Heart left ventricle (tissue), 16 donors: ENCODE results near the gene DNAJA2. TPM values are rescaled to one million over a fixed set of nuclear protein-coding genes. Genes with fewer than 3 reads are reported as not detected.
A peak's percentile ranks its signal among the peaks of the same experiment; 100 is the strongest.

Experiments used
- ATAC-seq, 4 donors: fragments of 200-7000 bp; cut with Tn5 transposase; one replicate each; pipeline ENCODE4 v1.9.1; 2020 to 2022; ENCODE audit warnings: moderate library complexity in 4 of 4, mild to moderate bottlenecking in 3 of 4, moderate number of reproducible peaks in 1 of 4
- DNase-seq, 5 donors: peaks; one replicate each; pipeline ENCODE4 v3.0.0-alpha.2; 2020
- H3K27ac ChIP-seq, 12 donors: fragments of 200-600 bp; sonication (generic) in 4 of 12; one replicate each; pipeline versions ENCODE4 v1.5.0 to v1.8.0; 2016 to 2022; ENCODE audit warnings: mild to moderate bottlenecking in 2 of 12
- H3K27me3 ChIP-seq, 9 donors: fragments of 200-600 bp; sonication (generic) in 2 of 9; one replicate each; pipeline versions ENCODE4 v1.5.1 to v1.8.0; 2016 to 2022; ENCODE audit warnings: mild to moderate bottlenecking in 3 of 9
- H3K36me3 ChIP-seq, 9 donors: fragments of 200-600 bp; sonication (generic) in 2 of 9; one replicate each; pipeline versions ENCODE4 v1.5.0 to v1.8.0; 2018 to 2022; ENCODE audit warnings: mild to moderate bottlenecking in 2 of 9
- H3K4me1 ChIP-seq, 12 donors: fragments of 200-600 bp; sonication (generic) in 4 of 12; one replicate each; pipeline versions ENCODE4 v1.5.0 to v1.8.0; 2016 to 2022; ENCODE audit warnings: mild to moderate bottlenecking in 3 of 12
- H3K4me3 ChIP-seq, 12 donors: fragments of 200-600 bp; sonication (generic) in 4 of 12; one replicate each; pipeline versions ENCODE4 v1.5.0 to v1.8.0; 2017 to 2022; ENCODE audit warnings: mild to moderate bottlenecking in 9 of 12, moderate library complexity in 4 of 12
- H3K9me3 ChIP-seq, 12 donors: fragments of 200-600 bp; sonication (generic) in 4 of 12; one replicate each; pipeline versions ENCODE4 v1.5.0 to v1.8.0; 2016 to 2022; ENCODE audit warnings: mild to moderate bottlenecking in 1 of 12
- CTCF ChIP-seq, 12 donors: fragments of 200-600 bp; sonication (generic) in 4 of 12; IDR thresholded peaks; one replicate each; pipeline versions ENCODE4 v1.5.0 to v1.8.0; 2018 to 2022; ENCODE audit warnings: antibody characterized with exemption in 12 of 12, mild to moderate bottlenecking in 5 of 12
- POLR2A ChIP-seq, 2 donors: fragments of 450-650 bp; IDR thresholded peaks; one replicate each; pipeline ENCODE4 v1.6.1; 2017; ENCODE audit warnings: antibody characterized with exemption in 2 of 2, mild to moderate bottlenecking in 2 of 2, moderate library complexity in 2 of 2
- WGBS, 4 donors: extraction: QIAGEN DNeasy Blood & Tissue Kit in 2 of 4; methylation state at CpG; one replicate each; pipeline versions ENCODE4 v1.1.5 to v1.1.7; 2013 to 2018; 5-methylcytosine and 5-hydroxymethylcytosine counted together
- intact Hi-C, 10 donors: fragments of 100-400 bp; cut with DNase I; formaldehyde crosslinking; loops; one replicate each; pipeline versions ENCODE4 v1.11.1 to v1.14.2; 2022
- polyA plus RNA-seq, 2 donors: library from polyadenylated mRNA; stranded (reverse); fragments of 200-250 nt; gene quantifications; one replicate each; pipeline ENCODE4 v1.2.3, GENCODE V29; 2013
- total RNA-seq, 9 donors: library from RNA; depleted of rRNA in 2 of 9; stranded (reverse); fragments of >200 nt in 2 of 9; fragmentation: NEBNext Ultra II Directional in 3 of 9; extraction: Animal tissue kit (Norgen Biotek cat#: 25700) in 3 of 9; gene quantifications; one replicate each; pipeline versions ENCODE4 v1.1.0 to v1.2.4, GENCODE V29; 2016 to 2023
- donor health status: ischemic (EF 13 %, LVEDD 7.1; RV severe dilation, severe dysfunction).
- donor health status: healthy with polysubstance abuse.
- donor health status: DM: no; HTN: yes; CAD: no.
- donor health status: DM: no; HTN: no; CAD: no.
- donor health status: ischemic (EF 25% LVEDD 6.9; RV normal size, moderate dysfunction).
- donor health status: ischemic (EF 25% LVEDD 5.7; RV mildly dilated, moderate dysfunction).
- donor health status: healthy.
- donor health status: DM: yes; HTN: yes; CAD: no.
- donor health status: ischemic (EF 35%, LVEDD 5.7; RV mildly dilated, moderate dysfunction).
- donor health status: nonischemic (EF 11% LVEDD 7.7; RV severe dilation, severe dysfunction).
- donor health status: DM: yes; HTN: yes; CAD: no.
- donor health status: PGD.
- donor health status: ischemic (EF 29% LVEDD 5.4; RV normal size, mild dysfunction).
- donor health status: nonischemic (EF 23%, LVEDD 6.1; RV moderate dilation, normal function).

Gene DNAJA2
- total and polyA plus RNA-seq, 11 donors = 46.5 to 92.6 (median 73.0) TPM

GRCh38 chr16:46962629-46963028 lies 10.8 kb downstream of the DNAJA2 start:
- intact Hi-C loops = loop anchor here in 1 of 10 donors (10.0 kb wide), 1 partner anchor 288 kb away; no protein-coding TSS in a partner anchor
- Histone ChIP-seq H3K27me3 (no peaks in the 10 kb centered on the region), H3K27ac (peak overlapping the region in 2 of 12 donors; percentile 6 to 15), H3K4me1 (peaks cover 0 to 22% (median 11%) of the 10 kb centered on the region in 12 donors), H3K4me3 (no peak overlapping the region), H3K9me3 (no peaks in the 10 kb centered on the region), H3K36me3 (peaks cover 2 to 100% (median 100%) of the 10 kb centered on the region in 9 donors)
- 75 to 85% (median 79%) methylated on average over 3 of the region's 3 CpGs for WGBS, 4 donors
- DNase-seq (no peak), ATAC-seq (no peak)
- TF ChIP-seq CTCF (IDR thresholded peaks at IDR 0.05) (no peak), POLR2A (IDR thresholded peaks at IDR 0.05) (no peak)

DNA sequence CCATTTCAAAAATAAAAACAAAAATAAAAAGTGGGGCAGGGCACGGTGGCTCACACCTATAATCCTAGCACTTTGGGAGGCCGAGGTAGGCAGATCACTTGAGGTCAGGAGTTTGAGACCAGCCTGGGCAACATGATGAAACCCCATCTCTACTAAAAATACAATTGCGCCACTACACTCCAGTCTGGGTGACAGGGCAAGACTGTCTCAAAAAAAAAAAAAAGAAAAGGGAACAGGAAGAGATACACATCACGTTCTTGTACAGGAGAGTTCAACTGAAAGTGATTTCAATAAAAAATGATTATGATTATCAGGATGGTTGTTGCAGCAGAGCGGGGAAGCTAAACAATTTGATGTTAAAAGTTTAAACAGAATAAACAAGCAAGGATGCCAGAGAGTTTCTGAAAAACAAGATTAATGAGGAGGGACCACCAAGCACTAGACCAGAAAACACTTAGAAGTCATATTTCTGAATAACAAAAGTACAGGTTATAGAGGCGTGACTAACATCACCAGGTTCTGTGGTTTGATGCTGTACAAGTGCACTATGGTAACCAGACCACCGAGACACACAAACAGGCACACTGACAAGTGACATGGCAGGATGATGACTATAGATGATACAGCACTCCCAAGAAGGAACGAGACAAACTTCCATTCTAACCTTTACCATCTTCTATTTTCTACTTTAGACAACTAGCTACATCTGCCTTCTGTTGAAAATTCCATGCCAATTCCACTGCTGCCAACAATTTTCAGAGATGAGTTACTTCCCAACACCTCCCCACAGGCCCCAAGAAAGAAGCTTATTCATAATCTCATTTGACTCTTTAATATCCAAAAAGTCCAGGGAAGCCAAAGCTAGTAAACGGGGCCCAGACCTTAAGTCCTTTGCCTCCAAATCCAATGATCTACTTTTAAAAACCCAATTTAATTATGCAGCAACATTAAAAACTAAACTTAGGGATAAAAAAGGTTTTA lies 11.8 kb downstream of the DNAJA2 start:
- peak overlapping the region in 1 of 12 donors; percentile 6 for H3K27ac ChIP-seq
- H3K4me3 ChIP-seq = no peak overlapping the region
- H3K36me3 ChIP-seq = peaks cover 2 to 100% (median 99%) of the 10 kb centered on the region in 9 donors
- no peaks in the 10 kb centered on the region for H3K27me3 ChIP-seq
- peak in 3 of 4 donors; percentile 9 to 65 (median 39) for ATAC-seq
- TF ChIP-seq CTCF (IDR thresholded peaks at IDR 0.05) (no peak), POLR2A (IDR thresholded peaks at IDR 0.05) (no peak)
- H3K4me1 ChIP-seq = peaks cover 0 to 22% (median 11%) of the 10 kb centered on the region in 12 donors
- DNase-seq = no peak
- WGBS, 4 donors = 67 to 74% (median 69%) methylated on average over 9 of the region's 9 CpGs
- no peaks in the 10 kb centered on the region for H3K9me3 ChIP-seq
- intact Hi-C loops = loop anchor here in 1 of 10 donors (10.0 kb wide), 1 partner anchor 287 kb away; no protein-coding TSS in a partner anchor

- no peaks in the 10 kb centered on the region for H3K27me3 ChIP-seq
- H3K4me3 ChIP-seq = no peak overlapping the region
- peaks cover 2 to 57% (median 55%) of the 10 kb centered on the region in 9 donors for H3K36me3 ChIP-seq
- ATAC-seq (peak in 1 of 4 donors; percentile 12), DNase-seq (no peak)
- no peak overlapping the region for H3K27ac ChIP-seq
- H3K9me3 ChIP-seq = no peaks in the 10 kb centered on the region
- H3K4me1 ChIP-seq = no peaks in the 10 kb centered on the region
- TF ChIP-seq POLR2A (IDR thresholded peaks at IDR 0.05) (no peak), CTCF (IDR thresholded peaks at IDR 0.05) (no peak)
- intact Hi-C loops = loop anchor here in 2 of 10 donors (10.0 kb wide), 2 partner anchors 1200 to 1210 kb away; partner anchors contain the start of gene ABCC12 (in 1 of the 2)
- 90 to 95% (median 92%) methylated on average over 5 of the region's 5 CpGs for WGBS, 4 donors
Observed at GRCh38 chr16:46954562-46954961, 18.9 kb downstream of the DNAJA2 start.

DNA sequence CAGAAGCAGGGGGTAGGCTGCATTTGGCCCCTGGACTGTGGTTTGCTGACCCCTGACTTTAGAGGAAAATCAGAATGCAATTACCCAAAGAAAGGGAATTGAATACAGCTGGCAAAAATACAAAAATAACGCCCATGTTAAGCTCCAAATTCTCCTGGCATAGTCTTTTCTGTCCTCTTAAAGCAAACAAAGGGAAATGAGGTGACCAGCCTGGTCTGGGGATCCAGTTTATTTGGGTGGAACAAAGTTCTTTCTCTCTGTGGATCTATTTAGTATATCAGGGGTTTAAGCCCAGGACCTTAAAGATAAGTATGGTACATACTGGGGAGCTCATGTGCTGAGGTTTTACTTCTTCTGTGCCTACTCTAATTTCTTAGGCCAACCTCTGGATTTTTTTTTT lies 23.5 kb downstream of the DNAJA2 start:
- Histone ChIP-seq H3K9me3 (no peaks in the 10 kb centered on the region), H3K36me3 (peaks cover 0 to 11% (median 10%) of the 10 kb centered on the region in 9 donors), H3K27ac (no peak overlapping the region), H3K27me3 (no peaks in the 10 kb centered on the region), H3K4me3 (no peak overlapping the region), H3K4me1 (no peaks in the 10 kb centered on the region)
- intact Hi-C loops = loop anchor here in 2 of 10 donors (10.0 kb wide), 2 partner anchors 1205 to 1215 kb away; partner anchors contain the start of gene ABCC12 (in 1 of the 2)
- ATAC-seq (no peak), DNase-seq (no peak)
- 58 to 74% (median 69%) methylated on average over 1 of the region's 1 CpG for WGBS, 4 donors
- TF ChIP-seq POLR2A (IDR thresholded peaks at IDR 0.05) (no peak), CTCF (IDR thresholded peaks at IDR 0.05) (no peak)
